ENCODE data around the gene RELL2. TPM values are rescaled to one million over a fixed set of nuclear protein-coding genes. Genes with fewer than 3 reads are reported as not detected.

Gene RELL2
- total RNA-seq, 1 experiment from 2014 or later: 13.3 TPM

DNA sequence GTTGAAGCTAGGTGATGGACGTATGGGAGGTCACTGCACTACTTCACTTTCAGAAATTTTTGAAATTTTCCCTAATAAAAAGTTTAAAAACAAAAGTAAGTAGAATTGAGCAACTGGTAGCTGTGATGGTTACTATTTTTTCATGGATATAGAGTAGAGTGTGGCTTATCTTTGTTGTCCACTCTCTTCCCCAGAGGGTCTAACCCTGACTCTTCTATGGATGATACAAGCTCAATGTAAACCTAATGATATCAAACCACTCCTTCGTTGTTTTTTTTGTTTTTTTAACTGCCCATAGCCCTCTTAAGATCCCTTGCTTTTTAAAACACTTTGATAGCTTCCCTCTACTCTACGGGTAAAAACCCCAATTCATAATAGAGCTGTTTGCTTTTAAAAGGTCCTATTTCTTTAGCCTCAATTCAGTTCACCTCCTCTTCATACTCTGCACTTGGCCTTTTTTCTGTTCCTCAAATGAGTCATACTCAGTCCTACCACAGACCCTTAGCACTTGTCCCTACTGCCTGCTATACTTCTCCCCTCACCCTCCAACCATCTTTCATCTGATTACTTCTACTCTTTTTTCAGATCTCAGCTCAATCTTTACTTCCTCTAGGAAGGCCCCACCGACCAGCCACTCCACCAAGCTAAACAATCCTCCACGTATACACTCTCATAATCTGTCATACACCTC is 2.8 kb upstream of the RELL2 start:
- TF ChIP-seq POLR2AphosphoS5 (IDR thresholded peaks at IDR 0.05; ENCODE audit: low read depth, low read length) (no peak), TCF7L2 (IDR thresholded peaks at IDR 0.05; ENCODE audit: low read depth, low read length) (no peak), SIN3A (IDR thresholded peaks at IDR 0.05; ENCODE audit: borderline replicate concordance, insufficient read depth, low read depth, low read length) (no peak)
- TF ChIP-seq, protein P1, sequence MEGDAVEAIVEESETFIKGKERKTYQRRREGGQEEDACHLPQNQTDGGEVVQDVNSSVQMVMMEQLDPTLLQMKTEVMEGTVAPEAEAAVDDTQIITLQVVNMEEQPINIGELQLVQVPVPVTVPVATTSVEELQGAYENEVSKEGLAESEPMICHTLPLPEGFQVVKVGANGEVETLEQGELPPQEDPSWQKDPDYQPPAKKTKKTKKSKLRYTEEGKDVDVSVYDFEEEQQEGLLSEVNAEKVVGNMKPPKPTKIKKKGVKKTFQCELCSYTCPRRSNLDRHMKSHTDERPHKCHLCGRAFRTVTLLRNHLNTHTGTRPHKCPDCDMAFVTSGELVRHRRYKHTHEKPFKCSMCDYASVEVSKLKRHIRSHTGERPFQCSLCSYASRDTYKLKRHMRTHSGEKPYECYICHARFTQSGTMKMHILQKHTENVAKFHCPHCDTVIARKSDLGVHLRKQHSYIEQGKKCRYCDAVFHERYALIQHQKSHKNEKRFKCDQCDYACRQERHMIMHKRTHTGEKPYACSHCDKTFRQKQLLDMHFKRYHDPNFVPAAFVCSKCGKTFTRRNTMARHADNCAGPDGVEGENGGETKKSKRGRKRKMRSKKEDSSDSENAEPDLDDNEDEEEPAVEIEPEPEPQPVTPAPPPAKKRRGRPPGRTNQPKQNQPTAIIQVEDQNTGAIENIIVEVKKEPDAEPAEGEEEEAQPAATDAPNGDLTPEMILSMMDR (IDR thresholded peaks at IDR 0.05): no peak
- TF ChIP-seq, protein P2, sequence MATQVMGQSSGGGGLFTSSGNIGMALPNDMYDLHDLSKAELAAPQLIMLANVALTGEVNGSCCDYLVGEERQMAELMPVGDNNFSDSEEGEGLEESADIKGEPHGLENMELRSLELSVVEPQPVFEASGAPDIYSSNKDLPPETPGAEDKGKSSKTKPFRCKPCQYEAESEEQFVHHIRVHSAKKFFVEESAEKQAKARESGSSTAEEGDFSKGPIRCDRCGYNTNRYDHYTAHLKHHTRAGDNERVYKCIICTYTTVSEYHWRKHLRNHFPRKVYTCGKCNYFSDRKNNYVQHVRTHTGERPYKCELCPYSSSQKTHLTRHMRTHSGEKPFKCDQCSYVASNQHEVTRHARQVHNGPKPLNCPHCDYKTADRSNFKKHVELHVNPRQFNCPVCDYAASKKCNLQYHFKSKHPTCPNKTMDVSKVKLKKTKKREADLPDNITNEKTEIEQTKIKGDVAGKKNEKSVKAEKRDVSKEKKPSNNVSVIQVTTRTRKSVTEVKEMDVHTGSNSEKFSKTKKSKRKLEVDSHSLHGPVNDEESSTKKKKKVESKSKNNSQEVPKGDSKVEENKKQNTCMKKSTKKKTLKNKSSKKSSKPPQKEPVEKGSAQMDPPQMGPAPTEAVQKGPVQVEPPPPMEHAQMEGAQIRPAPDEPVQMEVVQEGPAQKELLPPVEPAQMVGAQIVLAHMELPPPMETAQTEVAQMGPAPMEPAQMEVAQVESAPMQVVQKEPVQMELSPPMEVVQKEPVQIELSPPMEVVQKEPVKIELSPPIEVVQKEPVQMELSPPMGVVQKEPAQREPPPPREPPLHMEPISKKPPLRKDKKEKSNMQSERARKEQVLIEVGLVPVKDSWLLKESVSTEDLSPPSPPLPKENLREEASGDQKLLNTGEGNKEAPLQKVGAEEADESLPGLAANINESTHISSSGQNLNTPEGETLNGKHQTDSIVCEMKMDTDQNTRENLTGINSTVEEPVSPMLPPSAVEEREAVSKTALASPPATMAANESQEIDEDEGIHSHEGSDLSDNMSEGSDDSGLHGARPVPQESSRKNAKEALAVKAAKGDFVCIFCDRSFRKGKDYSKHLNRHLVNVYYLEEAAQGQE (IDR thresholded peaks at IDR 0.05; ENCODE audit: insufficient read depth in 1 of 2, low read depth in 2 of 2, low read length in 1 of 2): no peak
- no peaks in the 10 kb centered on the region for H3K9me3 ChIP-seq (ENCODE audit: control insufficient read depth, insufficient read depth, low read depth, low read length)
- H3K36me3 ChIP-seq (ENCODE audit: control insufficient read depth, insufficient read depth, low read length): peaks cover 4% of the 10 kb centered on the region
- TSS peak; percentile 60 for BruUV-seq (replicated peaks)
- H3K4me3 ChIP-seq (ENCODE audit: low read depth in 2 of 2, low read length in 2 of 2): no peak overlapping the region
- POLR2A ChIA-PET: interaction anchor here (0.7 kb wide), 1 partner anchor 29 kb away, joined by 7 read pairs; no protein-coding TSS in a partner anchor
- CTCF ChIA-PET: interaction anchor here (0.6 to 1.3 kb wide), 5 partner anchors 11 to 42 kb away, joined by 3 to 5 read pairs (median 4); partner anchors contain the start of gene DIAPH1
- no peak for DNase-seq (ENCODE audit: low read depth, low spot score)
- H3K27ac ChIP-seq (ENCODE audit: low read length): no peak overlapping the region
- no peak for ATAC-seq
- no peaks in the 10 kb centered on the region for H3K27me3 ChIP-seq (ENCODE audit: control insufficient read depth, insufficient read depth, low read length)
- intact Hi-C loops (cut with micrococcal nuclease; ENCODE audit: unreplicated experiment) (no loop called here), in situ Hi-C loops (cut with HindIII; ENCODE audit: low pct_unique_long_range_greater_than_20kb, low sequenced_read_pairs) (no loop called here)
- peaks cover 8% of the 10 kb centered on the region; the same call in 1 of the 2 replicates for H3K4me1 ChIP-seq (ENCODE audit: control insufficient read depth, insufficient read depth, low read length)

DNA sequence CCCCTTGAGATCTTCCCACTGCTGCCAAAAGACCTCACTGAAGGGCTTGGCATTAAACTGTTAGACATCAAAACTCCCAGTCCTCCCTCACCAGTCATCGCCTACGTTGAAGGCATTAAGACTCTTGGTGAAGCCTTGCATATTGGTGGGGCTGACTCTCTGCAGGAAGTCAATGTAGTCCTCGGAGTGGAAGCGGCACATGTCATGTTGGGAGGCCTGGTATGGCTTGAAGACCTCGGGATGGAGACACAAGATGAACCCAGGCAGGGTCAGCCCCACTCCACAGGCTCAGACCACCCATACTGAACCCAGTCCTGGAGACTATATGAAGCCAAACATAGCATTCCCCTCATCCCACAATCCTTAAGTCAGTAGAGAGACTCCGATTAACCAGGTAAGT is 2.1 kb upstream of the RELL2 start:
- intact Hi-C loops (cut with micrococcal nuclease; ENCODE audit: unreplicated experiment) (no loop called here), in situ Hi-C loops (cut with HindIII; ENCODE audit: low pct_unique_long_range_greater_than_20kb, low sequenced_read_pairs) (no loop called here)
- DNase-seq (ENCODE audit: low read depth, low spot score) (no peak), ATAC-seq (no peak)
- H3K27me3 ChIP-seq (ENCODE audit: control insufficient read depth, insufficient read depth, low read length): no peaks in the 10 kb centered on the region
- POLR2A ChIA-PET: no interaction called here
- CTCF ChIA-PET: no interaction called here
- BruUV-seq (replicated peaks): no TSS peak
- H3K27ac ChIP-seq (ENCODE audit: low read length): no peak overlapping the region
- peaks cover 8% of the 10 kb centered on the region; the same call in 1 of the 2 replicates for H3K4me1 ChIP-seq (ENCODE audit: control insufficient read depth, insufficient read depth, low read length)
- H3K9me3 ChIP-seq (ENCODE audit: control insufficient read depth, insufficient read depth, low read depth, low read length): no peaks in the 10 kb centered on the region
- H3K4me3 ChIP-seq (ENCODE audit: low read depth in 2 of 2, low read length in 2 of 2): no peak overlapping the region
- TF ChIP-seq, protein P2 (IDR thresholded peaks at IDR 0.05; ENCODE audit: insufficient read depth in 1 of 2, low read depth in 2 of 2, low read length in 1 of 2): no peak
- TF ChIP-seq SIN3A (IDR thresholded peaks at IDR 0.05; ENCODE audit: borderline replicate concordance, insufficient read depth, low read depth, low read length) (no peak), TCF7L2 (IDR thresholded peaks at IDR 0.05; ENCODE audit: low read depth, low read length) (no peak), POLR2AphosphoS5 (IDR thresholded peaks at IDR 0.05; ENCODE audit: low read depth, low read length) (no peak)
- TF ChIP-seq, protein P1 (IDR thresholded peaks at IDR 0.05): no peak
- H3K36me3 ChIP-seq (ENCODE audit: control insufficient read depth, insufficient read depth, low read length): peaks cover 2% of the 10 kb centered on the region
